Psoas muscle (tissue), 8 donors: ENCODE results near the gene ABCC3. TPM values are rescaled to one million over a fixed set of nuclear protein-coding genes. Genes with fewer than 3 reads are reported as not detected.

Source experiments
- ATAC-seq, 4 donors: fragments of 200-7000 bp; cut with Tn5 transposase; one replicate each; pipeline ENCODE4 v1.9.1; 2020; ENCODE audit warnings: moderate library complexity in 3 of 4, mild to moderate bottlenecking in 2 of 4
- DNase-seq, 2 donors: peaks; one replicate each; pipeline ENCODE4 v3.0.0-alpha.2; 2020
- H3K27ac ChIP-seq: fragments of 200-600 bp; one replicate; pipeline ENCODE4 v1.8.0; 2022
- H3K27me3 ChIP-seq, 3 donors: fragments of 200-600 bp in 1 of 3; one replicate each; pipeline versions ENCODE4 v1.6.1 to v1.8.0; 2013 to 2022; ENCODE audit warnings: low read length in 2 of 3, mild to moderate bottlenecking in 2 of 3, moderate library complexity in 1 of 3; ENCODE audit not compliant: insufficient read depth in 3 of 3
- H3K36me3 ChIP-seq, 2 donors: fragments of 200-600 bp in 1 of 2; one replicate each; pipeline versions ENCODE4 v1.6.1 to v1.8.0; 2013 to 2022; ENCODE audit warnings: low read depth in 1 of 2, mild to moderate bottlenecking in 1 of 2, moderate library complexity in 1 of 2; ENCODE audit not compliant: insufficient read depth in 1 of 2
- H3K4me1 ChIP-seq: fragments of 200-600 bp; one replicate; pipeline ENCODE4 v1.8.0; 2022
- H3K4me3 ChIP-seq: fragments of 200-600 bp; one replicate; pipeline ENCODE4 v1.8.0; 2022; ENCODE audit warnings: mild to moderate bottlenecking
- H3K9me3 ChIP-seq: fragments of 200-600 bp; one replicate; pipeline ENCODE4 v1.8.0; 2022
- CTCF ChIP-seq: fragments of 200-600 bp; IDR thresholded peaks from one replicate; pipeline ENCODE4 v1.8.0; 2022; ENCODE audit warnings: antibody characterized with exemption
- whole genome bisulfite sequencing, 3 donors: extraction: QIAGEN DNeasy Blood & Tissue Kit; methylation state at CpG; one replicate each; pipeline versions ENCODE4 v1.1.6 to v1.1.7; 2013; 5-methylcytosine and 5-hydroxymethylcytosine counted together
- intact Hi-C, 2 donors: fragments of 100-400 bp; cut with DNase I; formaldehyde crosslinking; loops; one replicate each; pipeline versions ENCODE4 v1.11.0 to v1.14.2; 2022
- polyA plus RNA-seq, 3 donors: library from polyadenylated mRNA; stranded (reverse); fragments of 200-250 nt; gene quantifications; one replicate each; pipeline ENCODE4 v1.2.3, GENCODE V29; 2013
- total RNA-seq, 4 donors: library from RNA; stranded (reverse); fragmentation: NEBNext Ultra II Directional in 2 of 4; extraction: Animal tissue kit (Norgen Biotek cat#: 25700) in 2 of 4; gene quantifications; one replicate each; pipeline versions ENCODE4 v1.2.1 to v1.2.4, GENCODE V29; 2021 to 2023
- donor health status: healthy with polysubstance abuse.
- donor health status: DM: no; HTN: no; CAD: no; lungs with moderate emphysema.
- donor health status: Bipolar disorder and iron deficiency.
- donor health status: healthy.
- donor health status: DM: yes; HTN: yes; CAD: no.
- donor health status: DM: no; HTN: no; CAD: no.
- donor health status: DM: no; HTN: no; CAD: no.
- donor health status: DM: yes; HTN: yes; CAD: no.

ABCC3 gene
- total and polyA plus RNA-seq, 7 donors = 0.36 to 1.6 (median 0.61) TPM

- Histone ChIP-seq H3K27ac (no peak overlapping the region), H3K4me1 (peaks cover 20% of the 10 kb centered on the region)
- WGBS, 3 donors = 76 to 94% (median 77%) methylated on average over 2 of the region's 2 CpGs
These were observed 3.9 kb downstream of the ABCC3 start for GRCh38 chr17:50638606-50638965.

GRCh38 chr17:50638966-50639713, 4.5 kb downstream of the ABCC3 start:
- ATAC-seq = peak; percentile 63 to 78 (median 70)
- no peaks in the 10 kb centered on the region for H3K9me3 ChIP-seq
- WGBS, 3 donors = 24 to 43% (median 26%) methylated on average over 9 of the region's 9 CpGs
- intact Hi-C loops = no loop called here
- no peaks in the 10 kb centered on the region for H3K36me3 ChIP-seq
- H3K4me3 ChIP-seq = no peak overlapping the region
- peaks cover 20% of the 10 kb centered on the region for H3K4me1 ChIP-seq
- peaks cover 0 to 23% (median 19%) of the 10 kb centered on the region in 3 donors for H3K27me3 ChIP-seq
- no peak for TF ChIP-seq CTCF
- H3K27ac ChIP-seq = no peak overlapping the region
- DNase-seq = peak; percentile 87 to 88

More at GRCh38 chr17:50638606-50638965, 3.9 kb downstream of the ABCC3 start:
- no peak for TF ChIP-seq CTCF
- Histone ChIP-seq H3K27me3 (peaks cover 0 to 29% (median 23%) of the 10 kb centered on the region in 3 donors), H3K9me3 (no peaks in the 10 kb centered on the region), H3K36me3 (no peaks in the 10 kb centered on the region), H3K4me3 (no peak overlapping the region)
- ATAC-seq = no peak
- intact Hi-C loops = no loop called here
- DNase-seq = no peak

GRCh38 chr17:50640686-50641351, 6.1 kb downstream of the ABCC3 start:
- no peak for TF ChIP-seq CTCF
- intact Hi-C loops = no loop called here
- H3K4me1 ChIP-seq = peaks cover 10% of the 10 kb centered on the region
- no peak overlapping the region for H3K4me3 ChIP-seq
- H3K36me3 ChIP-seq = no peaks in the 10 kb centered on the region
- H3K27ac ChIP-seq = no peak overlapping the region
- H3K9me3 ChIP-seq = no peaks in the 10 kb centered on the region
- ATAC-seq (peak in 2 of 4 donors; percentile 14 to 29), DNase-seq (no peak)
- peaks cover 0 to 8% (median 6%) of the 10 kb centered on the region in 3 donors for H3K27me3 ChIP-seq
- WGBS, 3 donors = 55 to 71% (median 62%) methylated on average over 12 of the region's 12 CpGs

GRCh38 chr17:50641357-50641756, 6.7 kb downstream of the ABCC3 start:
- ATAC-seq (no peak), DNase-seq (no peak)
- H3K4me3 ChIP-seq = no peak overlapping the region
- 66 to 80% (median 73%) methylated on average over 3 of the region's 3 CpGs for WGBS, 3 donors
- no peak overlapping the region for H3K27ac ChIP-seq
- no peaks in the 10 kb centered on the region for H3K9me3 ChIP-seq
- intact Hi-C loops = no loop called here
- H3K4me1 ChIP-seq = peaks cover 10% of the 10 kb centered on the region
- no peaks in the 10 kb centered on the region for H3K36me3 ChIP-seq
- peaks cover 0 to 4% (median under 1%) of the 10 kb centered on the region in 3 donors for H3K27me3 ChIP-seq
- TF ChIP-seq CTCF = no peak
